Smooth muscle cell (in vitro differentiated cells): Measurements from ENCODE around the gene TMEM53. TPM values are rescaled to one million over a fixed set of nuclear protein-coding genes. Genes with fewer than 3 reads are reported as not detected.

Experiments
- DNase-seq: peaks from one replicate; lab custom pipeline; 2025; ENCODE audit not compliant: unreplicated experiment; lab: John Stamatoyannopoulos, UW
- H2AFZ ChIP-seq: fragments of 200-600 bp; sonication (generic); 2 replicates; pipeline ENCODE4 v1.6.0; 2016; ENCODE audit warnings: antibody characterized with exemption, low read depth, mild to moderate bottlenecking
- H3F3A ChIP-seq: fragments of 200-600 bp; sonication (generic); 2 replicates; pipeline ENCODE4 v1.6.0; 2017; ENCODE audit warnings: antibody characterized with exemption, low read depth
- H3K27ac ChIP-seq: fragments of 200-600 bp; sonication (generic); 2 replicates; pipeline ENCODE4 v1.5.1; 2016; ENCODE audit warnings: low read depth, mild to moderate bottlenecking
- H3K27me3 ChIP-seq: fragments of 200-600 bp; sonication (generic); 2 replicates; pipeline ENCODE4 v1.6.1; 2016; ENCODE audit warnings: low read depth, mild to moderate bottlenecking
- H3K36me3 ChIP-seq: fragments of 200-600 bp; sonication (generic); 2 replicates; pipeline ENCODE4 v1.5.1; 2016; ENCODE audit warnings: low read depth
- H3K4me1 ChIP-seq: fragments of 200-600 bp; sonication (generic); 2 replicates; pipeline ENCODE4 v1.5.1; 2016; ENCODE audit warnings: low read depth
- H3K4me2 ChIP-seq: fragments of 200-600 bp; sonication (generic); 2 replicates; pipeline ENCODE4 v1.6.0; 2016; ENCODE audit warnings: mild to moderate bottlenecking
- H3K4me3 ChIP-seq: fragments of 200-600 bp; sonication (generic); 2 replicates; pipeline ENCODE4 v1.5.1; 2016; ENCODE audit warnings: mild to moderate bottlenecking
- H3K79me2 ChIP-seq: fragments of 200-600 bp; sonication (generic); 2 replicates; pipeline ENCODE4 v1.6.0; 2016; ENCODE audit warnings: low read depth, mild to moderate bottlenecking
- H3K9ac ChIP-seq: fragments of 200-600 bp; sonication (generic); 2 replicates; pipeline ENCODE4 v1.6.0; 2016; ENCODE audit warnings: low read depth
- H3K9me3 ChIP-seq: fragments of 200-600 bp; sonication (generic); replicated peaks from 2 replicates; pipeline ENCODE4 v1.5.1; 2016; ENCODE audit warnings: low read depth
- H4K20me1 ChIP-seq: fragments of 200-600 bp; sonication (generic); 2 replicates; pipeline ENCODE4 v1.6.0; 2016; ENCODE audit warnings: low read depth
- CTCF ChIP-seq: fragments of 200-600 bp; sonication (generic); IDR thresholded peaks from 2 replicates; pipeline ENCODE4 v1.5.1; 2017; ENCODE audit warnings: borderline replicate concordance, mild to moderate bottlenecking, antibody characterized with exemption; ENCODE audit not compliant: insufficient read depth, poor library complexity, severe bottlenecking
- WGBS: methylation state at CpG from one replicate; pipeline ENCODE4 v1.1.7; 2016; ENCODE audit warnings: low lambda C conversion rate; 5-methylcytosine and 5-hydroxymethylcytosine counted together
- polyA plus RNA-seq: library from polyadenylated mRNA; unstranded; fragments of >200 nt; fragmentation: Nextera tagmentation; extraction: Ambion mirVana; gene quantifications from 2 replicates; pipeline ENCODE4 v1.2.1, GENCODE V29; 2016
- total RNA-seq: library from RNA; depleted of rRNA; stranded (reverse); fragments of >200 nt; gene quantifications from 2 replicates; pipeline ENCODE4 v1.2.3, GENCODE V29; 2014

The TMEM53 gene
- total and polyA plus RNA-seq, 2 experiments from 2014 or later, result 8.1 to 15.5 TPM

GRCh38 chr1:44653107-44653964 is 20.9 kb downstream of the TMEM53 start:
- H4K20me1 ChIP-seq, result no peaks in the 10 kb centered on the region
- peaks cover 4% of the 10 kb centered on the region for H3K4me1 ChIP-seq
- H3K27me3 ChIP-seq, result no peaks in the 10 kb centered on the region
- H2AFZ ChIP-seq, result no peak overlapping the region
- H3K9me3 ChIP-seq, result no peaks in the 10 kb centered on the region
- H3K36me3 ChIP-seq, result no peaks in the 10 kb centered on the region
- H3K79me2 ChIP-seq, result no peaks in the 10 kb centered on the region
- DNase-seq, result no peak
- no peaks in the 10 kb centered on the region for H3F3A ChIP-seq
- H3K4me2 ChIP-seq, result no peak overlapping the region
- WGBS, result 60% methylated on average over 11 of the region's 11 CpGs
- TF ChIP-seq CTCF, result no peak
- H3K9ac ChIP-seq, result no peak overlapping the region
- no peak overlapping the region for H3K27ac ChIP-seq
- H3K4me3 ChIP-seq, result no peak overlapping the region

- Histone ChIP-seq H3K4me3 (no peak overlapping the region), H3K9me3 (no peaks in the 10 kb centered on the region), H3F3A (no peaks in the 10 kb centered on the region), H4K20me1 (no peaks in the 10 kb centered on the region), H3K79me2 (no peaks in the 10 kb centered on the region), H3K27ac (no peak overlapping the region), H3K4me2 (no peak overlapping the region), H3K36me3 (no peaks in the 10 kb centered on the region), H3K4me1 (peaks cover 4% of the 10 kb centered on the region), H3K9ac (no peak overlapping the region), H3K27me3 (no peaks in the 10 kb centered on the region), H2AFZ (no peak overlapping the region)
- WGBS, result 66% methylated on average over 7 of the region's 7 CpGs
- peak; percentile 51 for DNase-seq
- TF ChIP-seq CTCF, result peak; percentile 86
Measured at GRCh38 chr1:44652445-44653106, 21.7 kb downstream of the TMEM53 start.

- 85% methylated on average over 8 of the region's 8 CpGs for WGBS
- no peaks in the 10 kb centered on the region for H4K20me1 ChIP-seq
Measured at GRCh38 chr1:44651069-44651468, 23.2 kb downstream of the TMEM53 start.

More at GRCh38 chr1:44651069-44651468, 23.2 kb downstream of the TMEM53 start:
- H3K4me2 ChIP-seq, result no peak overlapping the region
- H3K27ac ChIP-seq, result no peak overlapping the region
- H3K9ac ChIP-seq, result no peak overlapping the region
- H3K4me1 ChIP-seq, result peaks cover 4% of the 10 kb centered on the region
- no peaks in the 10 kb centered on the region for H3K27me3 ChIP-seq
- no peaks in the 10 kb centered on the region for H3F3A ChIP-seq
- no peaks in the 10 kb centered on the region for H3K9me3 ChIP-seq
- no peak overlapping the region for H3K4me3 ChIP-seq
- H2AFZ ChIP-seq, result no peak overlapping the region
- DNase-seq, result no peak
- no peak for TF ChIP-seq CTCF
- H3K79me2 ChIP-seq, result no peaks in the 10 kb centered on the region
- no peaks in the 10 kb centered on the region for H3K36me3 ChIP-seq
